SK-N-DZ (cell line): Measurements from ENCODE around the gene SIPA1L3.
A peak's percentile ranks its signal among the peaks of the same experiment; 100 is the strongest.
"Not testable (repeated sequence)": the region's sequence is repeated elsewhere in the genome, so short reads cannot be mapped to it uniquely, and the experiment has no call there.

Source experiments
- DNase-seq: peaks from one replicate; pipeline ENCODE4 v3.0.0-alpha.2; 2015; ENCODE audit warnings: low spot score

SIPA1L3 gene

DNA sequence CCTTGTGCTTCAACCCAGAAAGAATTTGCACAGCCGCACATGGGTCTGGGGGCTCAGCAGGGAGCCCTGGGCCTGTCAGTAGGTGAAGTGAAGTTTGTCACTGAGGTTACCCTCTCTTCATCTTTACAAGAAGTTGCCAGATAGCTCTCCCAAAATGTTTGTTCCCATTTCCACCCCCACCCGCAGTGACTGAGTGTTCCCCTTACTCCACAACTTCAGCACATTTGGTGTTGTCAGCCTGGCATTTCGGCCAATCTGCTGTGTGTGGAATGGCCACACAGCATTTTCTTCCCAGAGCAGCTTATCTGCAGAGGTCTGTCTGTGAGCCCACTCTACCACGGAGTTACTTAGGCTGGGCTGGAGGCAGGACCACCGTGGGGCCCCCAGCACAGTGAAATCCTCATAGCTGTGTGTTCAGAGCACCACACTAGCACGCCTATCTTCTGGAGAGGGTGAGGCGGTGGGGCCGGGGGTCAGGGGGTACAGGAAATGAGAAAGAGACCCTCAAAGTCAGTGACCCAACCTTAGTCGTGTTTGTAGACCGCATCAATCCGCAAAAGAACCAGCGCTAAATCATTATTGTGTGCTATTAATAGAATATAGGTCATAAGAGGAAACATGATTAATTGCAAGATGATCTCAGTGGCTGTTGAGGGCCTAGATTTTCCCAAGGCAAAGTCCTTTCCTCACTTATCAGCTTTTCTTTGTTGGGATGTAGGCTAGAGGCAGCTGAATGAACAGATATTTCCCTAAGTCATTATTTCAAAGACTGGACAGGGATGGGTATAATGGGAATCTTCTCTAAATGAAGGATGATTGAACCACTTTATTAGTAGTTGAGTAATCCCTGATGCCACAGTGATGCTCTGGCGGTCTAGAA, 116.0 kb downstream of the SIPA1L3 start:
- DNase-seq: no peak

DNA sequence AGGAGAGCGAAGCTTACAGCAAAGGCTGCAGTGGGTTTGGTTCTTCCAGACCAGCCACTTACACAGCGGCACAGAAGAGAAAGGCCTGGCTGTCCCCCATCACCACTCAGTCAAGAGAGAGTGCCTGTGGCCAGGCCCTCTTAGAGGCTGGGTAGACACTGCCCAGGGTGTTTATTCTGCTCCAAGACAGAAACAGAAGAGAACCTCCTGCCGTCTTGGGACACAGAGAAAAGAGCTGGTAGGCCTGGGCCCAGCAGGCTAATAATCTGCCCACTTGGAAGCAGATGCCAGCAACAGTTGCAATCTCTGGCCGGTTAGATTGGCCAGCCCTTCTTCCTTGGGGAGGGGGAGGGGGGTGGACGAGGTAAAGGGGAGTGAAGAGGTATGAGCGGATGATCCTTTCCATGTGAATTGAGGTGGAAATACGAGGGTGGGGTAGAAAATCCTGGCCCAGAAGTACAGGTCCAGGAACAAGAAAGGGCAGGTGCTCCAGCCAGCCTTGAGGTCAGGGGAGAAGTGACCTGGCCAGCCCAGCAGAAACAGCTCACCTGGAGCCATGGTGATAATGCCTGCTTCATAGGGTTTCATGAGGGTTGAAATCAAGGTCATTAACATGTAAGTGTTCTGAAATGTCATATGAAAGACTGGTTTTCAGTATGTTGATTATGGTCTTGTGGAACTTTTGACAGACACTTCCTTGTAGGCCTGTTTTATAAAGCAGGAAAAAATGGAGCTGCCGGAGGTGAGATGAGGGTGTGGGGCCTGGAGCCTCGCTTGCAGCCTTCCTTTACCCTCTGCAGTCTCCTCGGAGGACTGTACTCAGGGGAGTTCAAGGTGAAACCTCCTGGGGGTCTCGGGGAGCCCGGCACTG, 116.9 kb downstream of the SIPA1L3 start:
- no peak for DNase-seq

DNA sequence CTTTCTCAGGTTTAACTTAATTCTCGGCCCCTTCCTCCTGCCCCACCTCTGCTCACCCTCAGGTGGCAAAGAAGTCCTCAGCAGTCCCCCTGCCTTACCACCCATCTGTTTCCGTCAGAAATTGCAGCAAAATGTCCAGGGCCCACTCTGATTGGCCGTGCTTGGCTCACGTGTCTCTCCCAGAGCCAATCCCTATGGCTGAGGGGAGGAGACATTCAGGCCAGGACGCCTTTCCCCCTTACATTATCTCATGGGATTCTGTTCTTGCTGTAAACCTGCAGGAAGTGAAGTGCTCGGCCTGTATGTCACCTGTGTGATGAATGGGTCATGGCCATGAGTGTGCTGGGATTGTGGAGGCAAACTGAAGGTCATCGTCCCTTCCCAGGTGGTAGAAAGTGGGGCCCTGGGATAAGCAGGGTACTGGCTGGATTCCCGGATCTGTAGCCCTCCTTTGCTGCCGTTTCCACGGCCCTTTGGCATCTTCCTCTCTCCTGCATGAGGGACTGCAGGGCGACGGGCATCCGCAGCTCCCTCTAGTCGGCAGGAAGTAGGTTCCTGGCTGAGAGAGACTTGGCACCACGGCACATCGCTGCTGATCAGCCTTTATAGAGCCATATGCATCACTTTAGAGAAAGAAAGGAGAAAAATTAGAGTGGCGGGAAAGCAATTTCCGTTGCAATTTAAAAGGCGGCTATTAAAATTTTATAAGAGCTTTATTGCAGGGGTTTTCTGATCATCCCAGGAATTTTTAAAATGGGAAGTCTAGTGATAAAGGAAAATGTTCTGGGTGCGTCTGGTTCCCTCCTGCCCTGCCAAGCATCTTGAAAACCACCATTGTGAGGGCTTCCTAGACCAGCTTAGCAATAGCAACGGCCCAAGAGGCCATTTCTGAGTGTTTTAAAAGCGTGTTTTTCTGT, 118.2 kb downstream of the SIPA1L3 start:
- DNase-seq: no peak

DNA sequence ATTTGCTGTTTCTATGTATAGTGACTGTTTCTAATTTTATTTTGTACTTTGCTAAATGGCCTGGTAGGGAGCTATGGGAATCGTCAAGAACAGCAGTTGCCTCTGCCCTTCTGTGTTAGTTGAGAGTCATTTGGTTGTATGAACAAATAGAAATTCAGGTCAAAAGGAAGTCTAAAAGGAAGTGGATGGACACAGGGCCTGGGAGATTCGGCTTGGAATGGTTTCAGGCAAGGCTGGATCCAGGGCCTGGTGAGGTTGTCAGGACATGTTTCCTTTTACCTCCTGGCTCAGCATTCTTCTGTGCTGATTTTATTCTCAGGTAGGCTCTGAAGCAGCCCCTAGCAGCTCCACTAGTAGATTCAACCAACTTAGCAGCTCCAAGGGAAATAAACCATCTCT, 118.9 kb downstream of the SIPA1L3 start:
- no peak for DNase-seq

DNA sequence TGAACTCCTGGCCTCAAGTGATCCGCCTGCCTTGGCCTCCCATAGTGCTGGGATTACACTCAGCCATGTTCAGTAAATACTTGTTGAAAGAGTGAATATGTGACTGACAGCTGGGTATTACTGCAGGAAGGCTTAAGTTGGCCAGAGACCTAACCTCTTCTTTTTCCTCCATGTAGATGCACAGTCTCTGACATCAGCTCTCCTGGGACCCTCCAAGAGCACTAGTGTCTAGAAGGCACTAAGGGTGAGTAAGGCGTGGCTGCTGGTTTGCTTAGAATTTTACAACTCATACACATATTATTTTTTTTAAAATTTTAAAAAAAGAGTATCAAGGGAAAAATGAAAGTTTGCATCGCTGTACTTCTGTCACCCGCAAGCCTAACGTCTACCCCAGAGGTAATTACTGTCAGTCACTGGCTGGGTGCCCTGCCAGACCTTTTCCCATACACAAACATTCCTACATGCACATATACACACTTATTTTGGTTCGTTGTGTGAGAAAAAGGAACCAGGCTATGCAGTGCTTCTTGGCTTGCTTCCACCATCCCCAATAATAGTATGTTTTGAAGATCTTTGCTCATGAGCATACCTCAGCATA, 122.0 kb downstream of the SIPA1L3 start:
- no peak for DNase-seq

DNA sequence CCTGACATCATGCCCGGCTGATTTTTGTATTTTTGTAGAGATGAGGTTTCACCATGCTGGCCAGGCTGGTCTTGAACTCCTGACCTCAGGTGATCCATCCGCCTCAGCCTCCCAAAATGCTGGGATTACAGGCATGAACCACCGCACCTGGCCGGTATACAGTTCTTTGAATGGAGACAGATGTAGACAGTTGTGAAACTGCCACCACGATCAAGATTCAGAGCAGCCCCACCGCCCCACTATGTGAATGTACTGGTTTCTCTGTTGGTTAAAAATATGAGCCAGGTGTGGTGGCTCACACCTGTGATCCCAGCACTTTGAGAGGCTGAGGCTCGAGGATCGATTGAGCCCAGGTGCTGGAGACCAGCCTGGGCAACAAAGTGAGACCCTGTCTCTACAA, 123.0 kb downstream of the SIPA1L3 start:
- not testable (repeated sequence) for DNase-seq

DNA sequence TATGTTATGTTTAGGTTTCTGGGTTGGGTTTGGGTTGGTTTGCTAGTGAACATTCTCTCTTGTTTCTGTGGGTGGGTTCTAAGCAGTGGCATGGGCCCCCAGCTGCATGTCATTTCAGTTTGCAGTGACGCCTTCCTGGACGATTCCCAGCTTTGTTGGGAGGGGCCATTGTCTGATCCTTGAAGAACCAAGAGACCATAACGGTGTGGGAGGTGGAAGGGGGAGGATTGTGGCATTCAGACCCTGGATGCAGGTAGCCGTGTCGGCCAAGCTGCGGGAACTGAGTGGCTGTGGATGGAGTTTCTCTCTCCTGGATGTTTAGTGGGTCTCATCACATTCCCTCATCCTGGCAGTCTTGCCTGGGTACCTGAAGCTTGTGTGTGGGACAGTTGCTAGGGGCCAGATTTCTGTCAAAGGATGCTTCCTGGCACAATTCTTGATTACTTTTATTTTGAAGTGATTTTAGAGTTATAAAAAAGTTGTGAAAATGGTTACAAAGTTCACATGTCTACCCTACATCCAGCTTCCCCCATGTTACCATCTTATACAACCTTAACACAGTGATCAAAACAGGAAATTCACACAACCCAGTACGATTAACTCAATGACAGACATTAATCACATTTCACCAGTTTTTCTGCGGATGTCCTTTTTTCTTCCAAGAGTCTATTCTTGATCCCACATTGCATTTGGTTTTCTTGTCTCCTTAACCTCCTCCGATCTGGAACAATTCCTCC, 123.8 kb downstream of the SIPA1L3 start:
- no peak for DNase-seq

DNA sequence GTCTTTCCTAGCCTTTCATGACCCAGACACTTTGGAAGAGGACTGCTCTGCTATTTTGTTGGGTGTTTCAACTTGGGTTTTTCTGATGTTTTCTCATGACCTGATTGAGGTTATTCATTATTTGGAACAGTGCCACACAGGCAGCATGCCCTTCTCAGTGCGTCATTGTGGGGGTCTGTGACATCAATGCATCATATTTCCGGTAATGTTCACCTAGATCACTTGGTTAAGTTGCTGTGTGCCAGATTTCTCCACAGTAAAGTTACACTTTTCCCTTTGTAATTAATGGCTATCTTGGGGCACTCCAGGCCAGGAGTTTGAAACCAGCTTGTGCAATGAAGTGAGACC, 124.4 kb downstream of the SIPA1L3 start:
- no peak for DNase-seq

DNA sequence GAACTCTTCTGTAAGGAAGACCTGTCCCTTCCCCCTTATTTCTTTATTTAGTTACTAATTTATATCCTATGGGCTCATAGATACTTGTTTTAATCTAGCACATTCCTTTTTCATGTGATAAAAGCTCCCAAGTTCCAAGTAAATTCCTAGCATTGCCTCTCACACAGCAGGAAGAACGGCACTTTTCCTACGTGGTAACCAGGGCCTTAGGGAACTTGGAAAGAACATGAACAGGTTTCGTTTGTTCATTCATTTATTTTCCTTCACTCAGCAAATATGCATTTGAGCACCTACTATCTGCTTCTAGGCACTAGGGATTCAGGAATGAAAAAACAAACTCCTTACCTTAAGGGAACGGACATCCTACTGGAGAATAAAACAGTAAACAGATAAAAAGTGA, 125.1 kb downstream of the SIPA1L3 start:
- DNase-seq: no peak

DNA sequence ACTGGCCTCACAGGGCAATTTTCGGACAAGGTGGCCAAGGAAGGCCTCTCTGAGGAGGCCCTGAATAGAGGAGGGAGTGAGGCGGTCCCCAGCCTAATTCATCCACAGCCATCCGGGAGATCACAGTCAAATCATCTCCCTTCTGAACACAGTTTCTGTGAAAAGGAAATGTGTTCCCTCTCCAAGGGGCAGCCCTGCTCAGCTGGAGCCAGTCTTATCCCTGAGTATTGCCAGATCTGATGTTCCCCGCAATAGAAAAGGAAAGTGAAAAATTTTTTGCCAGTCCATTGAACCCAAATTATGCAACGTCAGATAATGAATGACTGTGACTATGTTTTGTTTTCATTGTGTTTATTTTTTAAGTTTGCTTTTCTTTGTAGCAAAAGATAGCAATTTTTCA, 125.9 kb downstream of the SIPA1L3 start:
- no peak for DNase-seq

DNA sequence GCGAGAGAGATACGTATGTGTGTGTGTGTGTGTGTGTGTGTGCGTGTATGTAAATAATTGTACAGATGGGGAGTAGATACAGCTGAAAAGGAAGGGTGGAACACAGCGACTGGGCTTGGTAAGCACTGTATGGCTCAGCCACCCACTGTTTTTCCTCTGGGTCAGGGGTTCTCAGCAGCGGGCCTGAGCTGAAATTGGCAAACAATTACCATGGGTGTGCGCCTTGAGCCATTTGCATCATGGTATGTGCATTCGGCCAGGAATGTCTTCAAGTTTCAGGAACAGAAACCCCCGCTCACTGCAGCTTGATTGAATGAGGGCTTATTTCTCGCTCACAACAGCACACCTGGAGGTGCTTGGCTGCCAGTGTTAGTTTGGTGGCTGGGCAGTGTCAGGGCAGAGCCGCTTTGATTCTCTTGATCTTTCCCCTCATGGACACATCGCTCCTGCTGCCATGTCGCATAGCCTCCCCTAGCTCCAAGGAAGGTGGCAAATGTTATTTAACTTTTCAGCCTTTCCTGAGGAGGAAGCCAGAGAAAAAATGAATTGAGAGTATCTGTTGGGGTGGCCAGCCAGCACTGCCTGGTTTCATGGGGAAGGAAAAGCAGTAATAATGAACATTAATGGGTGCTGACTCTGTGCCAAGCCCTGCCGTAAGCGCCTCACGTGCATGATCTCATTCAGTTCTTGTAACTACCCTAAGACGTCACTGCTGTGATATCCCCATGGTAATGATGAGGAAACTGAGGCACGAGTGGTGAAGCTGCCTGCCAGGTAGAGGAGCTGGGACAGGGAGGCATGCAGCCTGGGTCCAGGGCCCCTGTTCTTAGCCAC, 126.9 kb downstream of the SIPA1L3 start:
- no peak for DNase-seq

DNA sequence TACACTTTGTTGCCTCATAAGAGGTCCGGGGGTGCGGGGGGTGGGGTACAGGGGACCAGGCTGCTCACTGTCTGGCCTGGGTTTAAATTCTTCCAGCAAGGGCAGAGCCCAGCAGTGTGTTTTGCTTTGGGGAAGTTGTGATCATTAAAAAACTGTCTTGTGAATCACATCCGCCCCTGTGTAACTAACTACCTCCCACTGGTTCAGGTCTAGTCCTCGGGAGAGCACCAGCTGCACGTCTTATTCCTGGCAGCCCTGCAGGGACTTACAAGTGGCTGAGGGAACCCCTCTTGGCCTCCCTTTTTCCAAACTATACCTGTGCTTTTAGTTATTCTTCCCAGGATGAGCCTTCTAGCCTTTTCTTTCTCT, 127.5 kb downstream of the SIPA1L3 start:
- no peak for DNase-seq

DNA sequence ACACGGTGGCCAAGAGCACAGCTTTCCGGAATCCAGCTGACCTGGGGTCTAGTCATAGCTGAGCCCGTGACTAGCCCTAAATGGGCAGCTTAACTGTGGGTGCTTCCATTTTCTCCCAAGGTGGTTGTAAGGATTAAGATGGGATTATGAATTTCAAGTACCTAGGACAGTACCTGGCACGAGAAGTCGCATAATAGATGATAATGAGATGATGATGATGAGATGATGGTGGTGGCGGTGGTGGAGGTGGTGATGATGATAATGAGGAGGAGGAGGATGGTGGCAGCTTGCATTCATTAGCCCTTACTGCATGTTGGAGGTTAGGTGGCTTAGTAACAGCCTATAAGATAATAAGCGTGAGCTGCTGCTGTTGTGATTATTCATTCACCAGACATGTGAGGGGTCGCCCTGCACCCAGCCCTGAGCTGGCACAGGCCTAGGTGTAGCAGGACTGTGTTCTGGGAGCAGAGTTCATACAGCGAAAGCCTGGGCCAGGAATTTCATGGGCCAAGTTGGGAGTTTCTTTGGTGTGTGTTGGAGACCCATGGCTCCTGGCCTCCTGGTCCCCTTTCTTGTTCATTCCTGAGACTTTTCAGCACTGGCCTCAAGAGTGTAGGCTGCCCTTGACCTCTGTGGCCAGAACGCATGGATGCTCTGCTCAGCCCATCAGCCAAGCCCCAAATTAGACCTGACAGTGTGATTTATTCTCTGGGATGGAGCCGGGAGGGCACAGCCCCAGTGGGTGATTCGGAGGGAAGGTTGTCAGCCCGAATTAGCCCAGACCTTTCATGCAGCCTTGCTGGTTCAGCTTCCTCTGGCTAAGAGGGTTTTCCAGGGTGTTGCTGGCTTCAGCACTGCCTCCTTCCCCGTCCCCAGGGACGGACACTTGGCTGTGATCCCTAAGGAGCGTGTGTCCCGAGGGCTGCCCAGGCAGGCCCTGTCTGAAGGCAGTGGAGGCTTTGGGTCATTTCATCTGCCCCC, 128.8 kb downstream of the SIPA1L3 start:
- DNase-seq: peak; percentile 45

DNA sequence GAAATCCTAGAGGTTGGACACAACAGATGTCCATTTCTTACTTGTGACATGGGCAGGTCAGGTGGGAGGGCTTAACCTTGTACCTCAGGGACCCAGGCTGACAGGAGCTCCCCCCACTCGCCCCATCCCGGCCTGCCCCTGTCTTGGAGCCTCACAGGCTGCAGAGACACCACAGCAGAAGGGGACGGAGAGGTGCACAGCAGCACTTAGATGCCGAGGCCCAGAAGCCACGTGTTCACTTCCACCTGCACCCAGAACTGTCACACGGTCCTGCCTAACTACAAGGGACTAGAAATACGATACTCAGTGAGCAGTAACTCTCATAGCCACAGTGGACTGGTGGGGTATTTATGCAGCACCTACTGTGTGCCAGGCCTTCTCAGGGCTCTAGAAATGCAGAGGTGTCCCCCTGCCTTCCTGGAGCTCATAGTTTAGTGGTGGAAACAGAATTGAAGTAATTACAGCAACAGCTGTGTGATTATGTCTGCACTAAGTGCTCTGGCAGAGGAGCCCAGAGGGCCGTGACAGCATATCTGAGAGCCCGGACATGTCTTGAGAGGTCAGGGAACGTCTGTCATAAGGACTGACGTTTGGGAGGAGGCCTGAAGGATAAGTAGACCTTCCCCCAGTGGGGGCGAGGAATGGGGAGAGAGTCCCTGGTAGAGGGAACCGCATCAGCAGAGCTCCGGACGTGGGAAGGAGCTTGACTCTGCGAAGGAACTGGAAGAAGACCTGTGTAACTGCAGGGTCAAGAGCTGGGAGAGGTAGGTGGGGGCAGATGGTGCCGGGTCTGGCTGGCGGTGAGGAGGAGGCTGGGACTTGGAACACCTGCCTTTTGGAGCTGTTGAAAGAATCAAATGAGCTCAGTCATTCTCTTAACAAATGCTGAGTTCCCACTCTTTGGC, 130.0 kb downstream of the SIPA1L3 start:
- DNase-seq: peak; percentile 66

DNA sequence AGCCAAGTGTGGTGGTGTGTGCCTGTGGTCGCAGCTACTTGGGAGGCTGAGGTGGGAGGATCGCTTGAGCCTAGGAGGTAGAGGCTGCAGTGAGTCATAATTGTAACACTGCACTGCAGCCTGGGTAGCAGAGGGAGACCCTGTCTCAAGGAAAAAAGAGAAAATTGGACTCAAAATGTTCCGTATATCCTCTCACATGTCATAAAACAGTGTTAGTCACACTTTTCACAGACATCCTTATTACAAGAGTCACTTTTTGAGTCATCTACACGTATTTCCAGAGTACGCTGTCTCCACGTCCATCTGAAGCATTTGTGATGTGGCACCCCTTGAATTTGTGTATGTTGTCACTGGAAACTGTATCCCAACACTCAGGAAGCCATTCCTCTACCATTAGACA, 133.0 kb downstream of the SIPA1L3 start:
- no peak for DNase-seq

DNA sequence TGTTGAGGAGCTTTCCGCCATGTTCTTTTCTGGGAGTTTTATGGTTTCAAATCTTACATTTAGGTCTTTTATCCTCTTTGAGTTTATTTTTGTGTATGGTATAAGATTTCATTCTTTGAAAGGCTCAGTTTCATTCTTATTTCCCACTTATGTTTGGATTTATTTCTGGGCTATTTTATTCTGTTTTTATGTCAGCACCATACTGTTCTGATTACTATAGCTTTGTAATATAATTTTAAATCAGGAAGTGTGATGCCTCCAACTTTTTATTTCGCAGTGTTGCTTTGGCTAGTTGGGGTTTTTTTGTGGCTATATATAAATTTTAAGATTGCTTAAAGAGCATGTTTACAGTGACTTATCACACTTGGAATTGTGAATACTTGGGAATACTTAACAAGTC, 135.1 kb downstream of the SIPA1L3 start:
- DNase-seq: no peak

DNA sequence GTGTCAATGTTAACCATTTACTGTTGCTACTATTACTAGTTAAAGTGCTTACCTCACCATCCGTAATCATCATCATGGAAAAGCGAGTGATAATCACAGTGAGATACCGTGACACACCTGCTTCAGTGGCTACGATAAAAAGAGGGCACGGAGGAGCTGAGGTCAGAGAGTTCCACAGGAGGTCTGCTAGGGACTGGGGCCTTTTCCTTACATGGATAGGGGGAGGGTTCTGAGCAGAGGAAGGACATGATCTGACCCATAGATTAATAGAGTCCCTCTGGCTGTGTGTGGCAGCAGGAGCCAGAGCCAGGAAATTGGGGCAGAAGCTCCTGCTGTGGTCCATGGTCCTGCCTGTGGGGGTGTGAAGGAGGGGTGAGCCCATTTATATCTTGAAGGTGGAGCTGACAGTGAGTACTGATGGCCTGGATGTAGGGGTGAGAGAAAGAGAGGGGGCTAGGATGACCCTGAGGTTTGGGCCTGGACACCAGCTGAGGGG, 136.7 kb downstream of the SIPA1L3 start:
- no peak for DNase-seq
